BE2C (cell line): ENCODE results near the gene FANCI.

Experiments used
- DNase-seq: peaks from one replicate; pipeline ENCODE4 v3.0.0-alpha.2; 2020
- H3K27me3 ChIP-seq: fragments of 250-450 bp; sonication (Bioruptor Pico); 2 replicates; pipeline ENCODE4 v1.5.1; 2020; ENCODE audit warnings: mild to moderate bottlenecking
- H3K36me3 ChIP-seq: fragments of 250-450 bp; sonication (Bioruptor Pico); 2 replicates; pipeline ENCODE4 v1.5.1; 2020; ENCODE audit warnings: mild to moderate bottlenecking
- H3K4me1 ChIP-seq: fragments of 250-450 bp; sonication (Bioruptor Pico); 2 replicates; pipeline ENCODE4 v1.5.1; 2020
- H3K4me3 ChIP-seq: 2 replicates; pipeline ENCODE4 v1.5.1; 2011; ENCODE audit warnings: low read depth, low read length
- H3K9me3 ChIP-seq: fragments of 250-450 bp; sonication (Bioruptor Pico); 2 replicates; pipeline ENCODE4 v1.5.1; 2020
- TF ChIP-seq, protein P1 (sequence below): IDR thresholded peaks from 2 replicates; pipeline ENCODE4 v1.5.1; 2012; ENCODE audit warnings: mild to moderate bottlenecking, low read depth, low read length

Gene FANCI

DNA sequence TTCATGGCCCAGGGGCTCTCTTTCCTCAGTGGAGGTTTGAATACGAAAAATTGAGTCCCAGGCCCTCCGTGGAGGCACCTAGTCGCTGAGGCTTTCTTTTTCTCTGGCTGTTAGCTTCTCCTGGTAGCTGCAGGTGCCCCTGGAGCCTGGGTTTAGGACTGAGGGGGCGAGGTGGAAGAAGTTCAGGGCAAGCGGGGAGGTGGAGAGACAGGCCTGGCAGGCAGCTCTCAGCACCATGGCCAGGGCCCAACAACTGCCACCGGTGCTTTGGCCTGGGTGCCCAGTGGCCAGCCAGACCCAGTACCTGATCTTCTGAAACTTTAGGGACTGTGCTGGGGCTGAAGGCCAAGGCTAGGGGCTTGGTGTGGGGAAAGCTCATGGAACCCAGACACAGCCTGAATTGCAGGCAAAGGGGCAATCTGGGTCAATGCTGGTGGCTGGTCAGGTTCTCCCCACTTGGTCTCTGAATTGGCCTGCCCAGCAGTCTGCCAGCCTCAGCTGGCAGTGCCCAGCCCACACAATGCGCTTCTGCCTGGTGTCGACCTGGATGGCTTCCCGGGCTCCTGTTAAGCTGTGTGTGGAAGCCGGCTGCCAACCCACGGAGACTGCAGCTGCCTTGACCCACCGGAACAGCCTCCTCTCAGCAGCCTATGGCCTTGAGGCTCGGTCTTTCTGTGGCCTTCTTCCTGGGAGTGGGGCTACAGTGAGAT lies 121.1 kb downstream of the FANCI start:
- H3K4me3 ChIP-seq = peak overlapping the region; percentile 92
- no peaks in the 10 kb centered on the region for H3K9me3 ChIP-seq
- TF ChIP-seq, protein P1, sequence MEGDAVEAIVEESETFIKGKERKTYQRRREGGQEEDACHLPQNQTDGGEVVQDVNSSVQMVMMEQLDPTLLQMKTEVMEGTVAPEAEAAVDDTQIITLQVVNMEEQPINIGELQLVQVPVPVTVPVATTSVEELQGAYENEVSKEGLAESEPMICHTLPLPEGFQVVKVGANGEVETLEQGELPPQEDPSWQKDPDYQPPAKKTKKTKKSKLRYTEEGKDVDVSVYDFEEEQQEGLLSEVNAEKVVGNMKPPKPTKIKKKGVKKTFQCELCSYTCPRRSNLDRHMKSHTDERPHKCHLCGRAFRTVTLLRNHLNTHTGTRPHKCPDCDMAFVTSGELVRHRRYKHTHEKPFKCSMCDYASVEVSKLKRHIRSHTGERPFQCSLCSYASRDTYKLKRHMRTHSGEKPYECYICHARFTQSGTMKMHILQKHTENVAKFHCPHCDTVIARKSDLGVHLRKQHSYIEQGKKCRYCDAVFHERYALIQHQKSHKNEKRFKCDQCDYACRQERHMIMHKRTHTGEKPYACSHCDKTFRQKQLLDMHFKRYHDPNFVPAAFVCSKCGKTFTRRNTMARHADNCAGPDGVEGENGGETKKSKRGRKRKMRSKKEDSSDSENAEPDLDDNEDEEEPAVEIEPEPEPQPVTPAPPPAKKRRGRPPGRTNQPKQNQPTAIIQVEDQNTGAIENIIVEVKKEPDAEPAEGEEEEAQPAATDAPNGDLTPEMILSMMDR = no peak
- no peak for DNase-seq
- H3K4me1 ChIP-seq = peaks cover 25% of the 10 kb centered on the region
- H3K27me3 ChIP-seq = no peaks in the 10 kb centered on the region
- H3K36me3 ChIP-seq = peaks cover 34% of the 10 kb centered on the region

DNA sequence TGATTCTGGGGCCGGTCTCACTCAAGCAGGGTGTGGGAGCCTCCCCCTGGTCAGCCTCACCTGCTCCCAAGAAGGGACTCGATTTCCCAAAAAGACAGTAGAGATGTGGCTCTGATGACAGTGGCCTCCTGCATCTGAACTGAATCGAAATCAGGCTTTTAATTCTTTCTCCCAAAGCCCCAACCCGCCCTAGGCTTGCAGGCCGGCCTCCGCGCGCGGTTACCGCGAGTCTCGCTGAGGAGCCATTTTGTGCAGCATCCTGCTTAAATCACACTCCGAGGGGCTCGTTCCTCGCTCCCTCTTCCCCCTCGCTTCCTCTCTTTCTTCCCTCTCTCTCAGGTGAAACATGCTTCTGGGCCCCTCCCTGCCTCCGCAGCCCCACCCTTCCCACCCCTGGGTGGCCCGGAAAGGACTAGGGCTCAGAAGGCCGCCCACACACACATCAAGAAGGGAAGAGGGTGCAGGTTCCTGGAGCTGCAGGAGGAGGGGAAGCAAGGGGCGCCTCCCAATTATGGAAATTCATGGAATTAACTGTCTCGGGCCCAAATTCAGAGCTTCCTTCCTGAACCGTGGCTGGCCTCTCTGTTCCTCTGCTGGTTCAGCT lies 121.8 kb downstream of the FANCI start:
- no peaks in the 10 kb centered on the region for H3K9me3 ChIP-seq
- H3K4me1 ChIP-seq = peaks cover 20% of the 10 kb centered on the region
- DNase-seq = no peak
- no peaks in the 10 kb centered on the region for H3K27me3 ChIP-seq
- TF ChIP-seq, protein P1 = no peak
- peaks cover 41% of the 10 kb centered on the region for H3K36me3 ChIP-seq
- H3K4me3 ChIP-seq = no peak overlapping the region
